Jurkat, Clone E6-1 (cell line): ENCODE measurements around the gene RAD54L2.
"Not testable (repeated sequence)": the region's sequence is repeated elsewhere in the genome, so short reads cannot be mapped to it uniquely, and the experiment has no call there.

ENCODE experiments used
- DNase-seq: peaks from one replicate; pipeline ENCODE4 v3.0.0-alpha.2; 2011; ENCODE audit warnings: low read depth, low spot score
- H3K4me3 ChIP-seq: 2 replicates; pipeline ENCODE4 v1.5.1; 2011; ENCODE audit warnings: mild to moderate bottlenecking, low read length, control low read depth, moderate library complexity

RAD54L2 gene

DNA sequence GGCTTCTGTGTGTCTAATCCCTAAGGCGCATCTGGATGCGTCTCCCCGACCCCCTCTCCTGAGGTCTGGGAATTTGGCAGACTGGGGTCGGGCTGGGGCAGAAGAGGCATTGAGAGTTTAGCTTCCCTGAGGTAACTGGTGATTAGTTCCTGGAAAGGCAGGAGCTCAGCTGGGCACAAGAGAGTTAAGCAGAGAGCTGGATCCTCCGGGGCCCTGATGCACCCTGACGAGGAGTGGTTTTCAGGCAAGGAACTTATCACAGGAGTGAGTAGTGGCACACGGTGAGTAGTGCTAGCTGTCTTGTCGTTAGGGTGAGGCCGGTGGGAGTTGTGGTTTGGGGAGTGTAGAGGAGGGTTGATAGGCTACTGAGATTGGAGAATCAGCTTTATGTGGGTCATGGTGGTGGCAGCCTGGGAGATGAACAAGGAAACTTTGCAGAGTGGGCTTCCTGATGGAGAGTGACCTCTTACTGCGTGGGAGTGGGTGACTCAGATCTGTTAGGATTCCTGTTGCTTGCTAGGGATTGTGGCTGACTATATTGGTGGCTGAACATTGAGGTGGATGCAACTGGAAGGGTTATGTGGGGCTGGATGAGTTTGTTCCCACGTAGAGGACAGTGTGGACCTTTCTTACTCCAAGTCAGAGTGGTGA is 897 bp downstream of the RAD54L2 start:
- DNase-seq = peak; percentile 48
- H3K4me3 ChIP-seq = peak overlapping the region; percentile 86

DNA sequence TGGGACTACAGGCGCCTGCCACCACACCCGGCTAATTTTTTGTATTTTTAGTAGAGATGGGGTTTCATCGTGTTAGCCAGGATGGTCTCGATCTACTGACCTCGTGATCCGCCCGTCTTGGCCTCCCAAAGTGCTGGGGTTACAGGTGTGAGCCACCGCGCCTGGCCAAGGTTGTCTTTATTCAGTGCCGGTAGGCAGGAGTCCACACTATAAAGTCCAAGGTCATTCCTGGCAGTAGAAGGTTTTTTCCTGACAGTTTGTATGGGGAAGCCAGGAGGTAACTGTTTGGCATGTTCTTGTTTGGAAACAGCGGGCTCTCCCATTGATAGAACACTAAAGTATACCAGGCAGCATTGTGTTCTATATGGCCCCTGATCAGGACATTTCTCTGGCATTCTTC is 4.1 kb downstream of the RAD54L2 start:
- H3K4me3 ChIP-seq, DNase-seq: not testable (repeated sequence)

DNA sequence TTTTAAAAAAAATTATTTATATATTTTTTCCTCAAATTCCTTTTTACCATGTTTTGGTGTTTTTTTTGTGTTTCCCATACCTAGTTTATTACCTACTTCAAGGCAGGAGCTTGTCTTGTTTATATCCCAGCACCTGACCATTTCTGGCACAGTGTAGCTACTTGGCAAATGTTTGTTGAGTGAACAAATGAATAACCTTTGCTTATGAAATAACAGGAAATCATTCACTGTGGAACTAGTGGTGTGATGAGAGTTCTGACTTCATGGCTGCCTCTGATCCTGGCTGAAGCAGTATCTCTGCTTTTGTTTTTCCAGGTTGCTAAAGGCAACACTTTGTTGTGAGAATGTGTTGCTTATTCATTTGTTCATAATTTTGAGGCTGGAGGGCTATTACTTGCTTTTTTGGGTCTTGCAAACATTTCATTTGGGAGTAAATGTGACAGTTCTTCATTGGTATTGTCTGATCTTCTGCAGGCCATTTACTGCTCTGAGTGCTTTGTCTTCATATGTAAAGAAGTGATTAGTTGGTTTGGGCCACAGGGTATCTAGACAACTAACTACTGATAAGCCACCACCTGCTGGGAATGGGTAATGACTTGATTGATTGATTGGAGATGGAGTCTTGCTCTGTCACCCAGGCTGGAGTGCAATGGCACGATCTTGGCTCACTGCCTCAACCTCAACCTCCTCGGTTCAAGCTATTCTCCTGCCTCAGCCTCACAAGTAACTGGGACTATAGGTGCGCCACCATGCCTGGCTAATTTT is 5.7 kb downstream of the RAD54L2 start:
- DNase-seq = no peak

DNA sequence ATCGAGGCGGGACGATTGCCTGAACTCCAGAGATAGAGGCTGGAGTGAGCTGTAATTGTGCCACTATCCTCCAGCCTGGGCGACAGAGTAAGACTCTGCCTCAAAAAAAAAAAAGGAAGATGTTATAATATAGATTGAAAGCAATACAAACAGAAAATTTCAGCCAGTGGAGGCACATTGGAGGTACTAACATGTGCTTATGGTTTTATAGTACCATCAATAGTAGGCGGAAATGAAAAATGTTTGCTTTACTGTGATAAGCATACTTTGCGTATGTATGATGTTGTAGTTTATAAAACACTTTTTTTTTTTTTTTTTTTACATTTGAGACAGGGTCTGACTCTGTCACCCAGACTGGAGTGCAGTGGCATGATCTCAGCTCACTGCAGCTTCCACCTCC is 8.8 kb downstream of the RAD54L2 start:
- no peak for DNase-seq
- no peak overlapping the region for H3K4me3 ChIP-seq

More for the DNA sequence above, 5.7 kb downstream of the RAD54L2 start:
- H3K4me3 ChIP-seq = no peak overlapping the region

DNA sequence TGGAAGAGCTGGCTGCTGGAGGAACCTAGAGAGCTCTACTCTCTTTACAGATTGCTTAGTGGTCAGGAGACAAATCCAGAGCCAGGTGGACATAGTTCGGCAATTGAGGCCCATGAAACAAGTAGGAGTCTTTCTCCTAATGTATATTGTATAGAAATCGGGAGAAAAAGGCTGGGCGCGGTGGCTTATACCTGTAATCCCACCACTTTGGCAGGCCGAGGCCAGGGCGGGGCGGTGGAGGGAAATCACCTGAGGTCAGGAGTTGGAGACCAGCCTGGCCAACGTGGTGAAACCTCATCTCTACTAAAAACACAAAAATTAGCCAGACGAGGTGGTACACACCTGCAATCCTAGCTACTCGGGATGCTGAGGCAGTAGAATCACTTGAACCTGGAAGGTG is 10.8 kb downstream of the RAD54L2 start:
- no peak for DNase-seq
- H3K4me3 ChIP-seq = no peak overlapping the region

DNA sequence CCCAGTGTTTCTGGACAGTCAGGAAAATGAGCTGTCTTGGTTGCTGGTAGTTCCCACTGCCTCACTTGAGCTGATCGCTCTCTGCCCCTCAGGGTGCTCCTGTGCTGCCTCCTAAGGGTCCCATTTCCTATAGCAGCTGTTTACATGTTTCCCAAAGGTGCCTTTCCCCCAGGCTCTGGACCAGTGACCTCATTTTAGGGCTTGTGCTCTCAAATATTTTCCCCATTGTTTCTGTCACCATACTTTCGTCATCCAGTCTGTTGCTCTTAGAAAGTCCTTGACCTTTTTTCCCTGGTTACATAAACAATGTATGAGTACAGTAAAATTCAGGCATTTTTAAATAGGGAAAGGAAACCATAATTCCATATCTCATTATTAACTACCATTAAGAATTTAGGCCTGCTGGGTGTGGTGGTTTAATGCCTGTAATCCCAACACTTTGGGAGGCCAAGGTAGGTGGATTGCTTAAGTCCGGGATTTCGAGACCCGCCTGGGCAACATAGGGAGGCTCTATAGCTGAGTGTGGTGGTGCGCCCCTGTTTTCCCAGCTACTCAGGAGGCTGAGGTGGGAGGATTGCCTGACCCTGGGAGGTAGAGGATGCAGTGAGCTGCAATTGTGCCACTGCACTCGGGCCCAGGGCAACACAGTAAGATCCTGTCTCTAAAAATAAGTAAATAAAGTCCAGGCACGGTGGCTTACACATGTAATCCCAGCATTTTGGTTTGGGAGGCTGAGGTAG is 11.7 kb downstream of the RAD54L2 start:
- no peak for DNase-seq
- no peak overlapping the region for H3K4me3 ChIP-seq

DNA sequence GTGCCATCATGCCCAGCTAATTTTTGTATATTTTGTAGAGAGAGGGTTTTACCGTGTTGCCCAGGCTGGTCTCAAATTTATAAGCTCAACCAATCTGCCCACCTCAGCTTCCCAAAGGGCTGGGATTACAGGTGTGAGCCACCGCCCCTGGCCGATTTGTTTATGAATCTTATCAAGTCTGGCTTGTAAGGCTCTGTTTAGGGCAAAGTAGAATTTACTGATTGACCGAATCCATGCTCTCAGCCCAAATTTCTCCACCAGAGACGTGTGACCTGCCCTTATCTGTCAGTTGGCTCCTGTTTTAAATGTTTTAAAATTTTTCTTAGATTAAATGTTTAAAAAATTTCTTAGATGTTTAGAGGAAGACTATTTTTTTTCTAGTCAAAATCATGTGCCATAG is 19.5 kb downstream of the RAD54L2 start:
- DNase-seq = no peak
- no peak overlapping the region for H3K4me3 ChIP-seq

DNA sequence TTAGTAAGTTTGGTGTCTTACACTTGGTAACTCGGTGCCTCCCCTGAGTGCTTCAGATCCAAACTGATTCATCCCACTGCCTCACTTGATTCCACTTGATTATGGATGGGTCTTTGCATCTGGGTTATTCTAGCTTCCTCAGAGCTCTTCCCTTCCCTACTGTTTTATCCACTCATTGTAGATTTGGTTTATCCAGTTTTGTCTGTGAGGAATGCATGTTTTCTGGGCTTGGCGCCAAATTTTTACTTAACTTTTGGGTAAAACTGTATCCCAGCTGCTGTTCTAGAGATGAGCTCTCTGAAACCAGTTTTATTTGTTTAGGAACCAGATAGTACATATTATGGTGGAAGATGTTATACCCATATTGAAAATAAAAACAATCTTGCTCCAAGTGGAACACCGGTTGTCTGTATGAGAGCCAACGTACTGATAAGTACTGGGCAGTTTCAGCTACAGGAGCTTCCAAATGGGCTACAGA is 20.9 kb downstream of the RAD54L2 start:
- no peak for DNase-seq
- no peak overlapping the region for H3K4me3 ChIP-seq

DNA sequence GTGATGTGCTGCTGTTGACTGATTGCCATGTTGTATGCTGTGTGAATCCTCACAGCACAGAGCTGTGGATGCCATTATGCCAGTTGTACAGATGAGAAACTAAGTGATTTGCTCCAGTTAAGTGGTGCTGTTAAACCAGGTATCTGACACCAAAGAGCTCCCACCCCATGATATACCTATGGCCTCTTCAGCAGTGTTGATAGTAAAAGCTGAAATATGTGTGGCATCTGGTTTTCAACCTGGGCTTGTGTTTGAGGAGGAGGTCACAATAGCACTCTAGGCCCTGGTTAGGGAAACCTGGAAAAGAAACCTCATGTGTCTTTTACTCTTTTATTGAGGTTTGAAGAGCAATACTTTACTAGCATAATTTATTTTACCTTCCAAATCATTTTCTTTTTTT is 21.4 kb downstream of the RAD54L2 start:
- no peak for DNase-seq
- no peak overlapping the region for H3K4me3 ChIP-seq

DNA sequence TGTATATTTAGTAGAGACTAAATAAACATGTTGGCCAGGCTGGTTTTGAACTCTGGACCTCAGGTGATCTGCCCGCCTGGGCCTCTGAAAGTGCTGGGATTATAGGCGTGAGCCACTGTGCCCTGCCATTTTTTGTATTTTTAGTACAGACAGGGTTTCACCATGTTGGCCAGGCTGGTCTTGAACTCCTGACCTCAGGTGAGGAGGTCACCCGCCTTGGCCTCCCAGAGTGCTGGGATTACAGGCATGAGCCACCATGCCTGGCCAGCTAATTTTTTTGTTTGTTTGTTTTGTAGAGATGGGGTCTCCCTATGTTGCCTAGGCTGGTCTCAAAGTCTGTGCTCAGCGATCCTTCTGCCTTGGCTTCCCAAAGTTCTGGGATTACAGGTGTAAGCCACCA is 23.9 kb downstream of the RAD54L2 start:
- not testable (repeated sequence) for DNase-seq, H3K4me3 ChIP-seq

DNA sequence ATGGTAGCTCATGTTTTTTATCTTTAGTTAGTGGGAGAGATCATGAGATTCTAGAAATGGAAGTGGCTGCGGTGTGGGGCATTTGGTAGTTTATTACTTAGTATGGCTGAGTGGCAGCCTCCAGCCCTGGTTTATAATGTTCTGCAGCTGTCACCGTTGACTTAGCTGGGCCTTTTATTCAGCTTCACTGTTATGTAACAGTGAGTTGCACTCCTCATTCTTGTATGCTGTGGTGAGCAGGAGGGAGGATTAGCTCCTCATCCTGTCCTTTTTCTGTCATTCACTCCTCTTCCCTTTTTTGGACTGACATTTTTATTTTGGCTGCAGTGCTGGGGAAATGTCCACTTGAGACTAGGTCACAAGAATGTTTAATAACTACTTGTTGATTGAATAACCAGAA is 29.5 kb downstream of the RAD54L2 start:
- no peak overlapping the region for H3K4me3 ChIP-seq
- DNase-seq = no peak

DNA sequence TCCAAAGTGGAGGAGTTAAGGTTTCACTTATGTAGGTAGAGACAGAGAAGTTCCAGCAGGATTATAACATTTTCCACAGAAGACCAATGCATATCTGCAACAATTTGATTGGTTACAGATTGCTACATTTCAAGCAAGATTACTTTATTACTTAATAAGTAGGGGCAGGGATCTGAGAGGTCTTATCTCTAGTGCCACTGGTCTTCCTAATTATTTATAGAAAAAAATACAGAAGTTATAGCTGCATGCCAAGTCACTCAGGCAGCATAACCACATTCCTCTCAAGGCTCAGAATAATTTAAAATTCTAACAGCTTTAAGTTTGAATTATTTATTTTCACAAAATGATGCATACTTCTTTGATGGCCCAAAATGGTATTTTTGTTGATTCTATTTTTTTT is 30.5 kb downstream of the RAD54L2 start:
- no peak overlapping the region for H3K4me3 ChIP-seq
- no peak for DNase-seq

DNA sequence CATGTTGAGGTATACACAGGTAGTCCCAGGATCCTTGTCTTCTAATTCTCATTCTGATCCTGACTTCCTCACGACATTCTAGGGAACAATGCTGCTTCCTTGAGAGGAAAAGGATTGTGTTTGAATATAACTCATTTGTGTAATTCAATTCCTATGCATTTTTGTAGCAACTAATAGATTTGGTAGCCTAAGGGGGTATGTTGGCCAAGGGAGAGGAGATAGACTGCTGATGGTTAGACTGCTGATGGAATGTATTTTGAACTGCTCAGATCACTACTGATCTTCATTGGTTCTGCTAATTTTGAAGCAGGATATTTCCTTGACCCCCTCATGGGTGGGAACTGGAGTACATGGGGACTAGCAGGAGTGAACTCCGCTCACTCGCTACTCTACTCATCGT is 39.7 kb downstream of the RAD54L2 start:
- no peak overlapping the region for H3K4me3 ChIP-seq

DNA sequence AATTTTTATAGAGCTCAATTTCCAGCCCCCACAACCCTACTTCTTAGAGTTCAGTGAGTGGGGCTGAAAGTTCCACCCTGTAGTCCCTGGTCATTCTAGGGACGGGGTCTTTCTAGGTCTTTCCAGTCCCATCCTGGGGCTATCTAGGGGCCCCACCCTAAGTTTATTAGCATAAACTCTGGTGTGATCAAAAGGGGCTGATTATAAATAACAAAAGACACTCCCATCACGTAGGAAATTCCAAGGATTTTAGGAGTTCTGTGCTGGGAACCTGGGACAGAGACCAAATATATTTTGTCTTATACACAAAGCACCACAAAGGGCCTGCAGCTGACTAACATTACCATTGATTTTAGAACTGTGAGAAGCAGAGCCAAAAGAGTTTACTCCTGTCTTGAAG is 41.9 kb downstream of the RAD54L2 start:
- H3K4me3 ChIP-seq = no peak overlapping the region
- no peak for DNase-seq

More for the DNA sequence above, 39.7 kb downstream of the RAD54L2 start:
- no peak for DNase-seq

DNA sequence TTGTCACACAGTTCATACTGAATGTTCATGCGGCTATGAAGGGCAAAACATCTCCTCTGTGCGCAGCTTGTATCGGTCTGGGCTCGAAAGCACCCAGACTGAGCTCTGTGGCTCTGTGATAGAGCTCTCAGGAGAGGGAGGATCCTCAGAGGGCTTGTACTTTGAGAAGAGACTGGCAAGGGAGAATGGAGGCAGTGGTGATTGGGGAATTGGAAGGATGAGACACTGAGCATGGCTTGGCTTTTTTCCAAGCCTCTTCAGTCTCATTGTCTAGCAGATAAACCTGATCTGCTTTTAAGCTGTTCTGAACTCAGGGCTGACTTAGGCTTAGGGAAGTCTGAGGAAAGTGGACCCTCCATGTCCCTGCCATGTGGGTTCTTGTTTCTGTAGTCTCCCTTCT is 43.0 kb downstream of the RAD54L2 start:
- no peak overlapping the region for H3K4me3 ChIP-seq
- no peak for DNase-seq

DNA sequence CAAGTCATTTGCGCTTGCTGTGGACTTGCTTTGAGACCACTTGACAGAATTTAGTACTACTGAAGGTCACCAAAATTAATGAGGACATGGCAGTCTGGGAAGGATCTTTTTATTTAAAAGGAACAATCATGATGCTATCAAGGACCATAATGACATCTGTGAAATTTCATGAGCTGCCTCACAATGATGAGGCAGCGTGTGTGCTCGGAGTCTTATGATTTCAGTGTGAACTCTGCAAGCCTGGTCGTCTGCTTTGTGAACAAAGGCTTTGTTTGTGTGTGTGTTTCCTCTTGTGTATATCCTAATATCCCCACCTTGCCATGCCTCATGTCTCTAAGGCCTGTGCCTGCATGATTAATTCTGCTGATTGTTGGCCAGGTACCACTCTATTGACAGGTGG is 46.7 kb downstream of the RAD54L2 start:
- no peak for DNase-seq
- H3K4me3 ChIP-seq = no peak overlapping the region

DNA sequence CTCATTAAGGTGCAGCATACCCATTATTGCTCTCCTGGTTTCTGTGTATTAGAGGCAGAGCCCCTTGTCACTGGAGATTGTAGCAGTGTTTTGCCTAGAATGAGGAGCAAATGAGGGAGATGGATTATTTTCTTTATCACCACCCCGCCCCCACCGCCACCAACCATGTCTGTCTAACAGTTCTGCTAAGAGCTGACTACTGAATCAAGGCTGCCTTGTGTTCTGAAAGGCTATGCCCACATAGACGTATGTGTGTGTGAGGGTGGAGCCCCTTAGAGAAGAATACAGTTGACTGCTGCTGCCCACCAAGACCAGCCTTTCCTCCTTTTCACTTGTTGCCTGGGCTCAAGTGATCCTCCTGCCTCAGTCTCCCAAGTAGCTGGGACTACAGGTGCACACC is 47.4 kb downstream of the RAD54L2 start:
- DNase-seq = no peak
- H3K4me3 ChIP-seq = no peak overlapping the region
